Smooth muscle cell (in vitro differentiated cells): ENCODE results near the gene MSI2. TPM values are rescaled to one million over a fixed set of nuclear protein-coding genes. Genes with fewer than 3 reads are reported as not detected.

Experiments used
- DNase-seq: peaks from one replicate; lab custom pipeline; 2025; ENCODE audit not compliant: unreplicated experiment; lab: John Stamatoyannopoulos, UW
- H2AFZ ChIP-seq: fragments of 200-600 bp; sonication (generic); 2 replicates; pipeline ENCODE4 v1.6.0; 2016; ENCODE audit warnings: antibody characterized with exemption, low read depth, mild to moderate bottlenecking
- H3F3A ChIP-seq: fragments of 200-600 bp; sonication (generic); 2 replicates; pipeline ENCODE4 v1.6.0; 2017; ENCODE audit warnings: antibody characterized with exemption, low read depth
- H3K27ac ChIP-seq: fragments of 200-600 bp; sonication (generic); 2 replicates; pipeline ENCODE4 v1.5.1; 2016; ENCODE audit warnings: low read depth, mild to moderate bottlenecking
- H3K27me3 ChIP-seq: fragments of 200-600 bp; sonication (generic); 2 replicates; pipeline ENCODE4 v1.6.1; 2016; ENCODE audit warnings: low read depth, mild to moderate bottlenecking
- H3K36me3 ChIP-seq: fragments of 200-600 bp; sonication (generic); 2 replicates; pipeline ENCODE4 v1.5.1; 2016; ENCODE audit warnings: low read depth
- H3K4me1 ChIP-seq: fragments of 200-600 bp; sonication (generic); 2 replicates; pipeline ENCODE4 v1.5.1; 2016; ENCODE audit warnings: low read depth
- H3K4me2 ChIP-seq: fragments of 200-600 bp; sonication (generic); 2 replicates; pipeline ENCODE4 v1.6.0; 2016; ENCODE audit warnings: mild to moderate bottlenecking
- H3K4me3 ChIP-seq: fragments of 200-600 bp; sonication (generic); 2 replicates; pipeline ENCODE4 v1.5.1; 2016; ENCODE audit warnings: mild to moderate bottlenecking
- H3K79me2 ChIP-seq: fragments of 200-600 bp; sonication (generic); 2 replicates; pipeline ENCODE4 v1.6.0; 2016; ENCODE audit warnings: low read depth, mild to moderate bottlenecking
- H3K9ac ChIP-seq: fragments of 200-600 bp; sonication (generic); 2 replicates; pipeline ENCODE4 v1.6.0; 2016; ENCODE audit warnings: low read depth
- H3K9me3 ChIP-seq: fragments of 200-600 bp; sonication (generic); replicated peaks from 2 replicates; pipeline ENCODE4 v1.5.1; 2016; ENCODE audit warnings: low read depth
- H4K20me1 ChIP-seq: fragments of 200-600 bp; sonication (generic); 2 replicates; pipeline ENCODE4 v1.6.0; 2016; ENCODE audit warnings: low read depth
- WGBS: methylation state at CpG from one replicate; pipeline ENCODE4 v1.1.7; 2016; ENCODE audit warnings: low lambda C conversion rate; 5-methylcytosine and 5-hydroxymethylcytosine counted together
- polyA plus RNA-seq: library from polyadenylated mRNA; unstranded; fragments of >200 nt; fragmentation: Nextera tagmentation; extraction: Ambion mirVana; gene quantifications from 2 replicates; pipeline ENCODE4 v1.2.1, GENCODE V29; 2016
- total RNA-seq: library from RNA; depleted of rRNA; stranded (reverse); fragments of >200 nt; gene quantifications from 2 replicates; pipeline ENCODE4 v1.2.3, GENCODE V29; 2014
- TF ChIP-seq, protein P1 (sequence below): fragments of 200-600 bp; sonication (generic); IDR thresholded peaks from 2 replicates; pipeline ENCODE4 v1.5.1; 2017; ENCODE audit warnings: borderline replicate concordance, mild to moderate bottlenecking, antibody characterized with exemption; ENCODE audit not compliant: insufficient read depth, poor library complexity, severe bottlenecking

Gene MSI2
- total and polyA plus RNA-seq, 2 experiments from 2014 or later, result 5.7 to 36.5 TPM

GRCh38 chr17:57288040-57288772, 31.9 kb downstream of the MSI2 start:
- Histone ChIP-seq H3K36me3 (no peaks in the 10 kb centered on the region), H4K20me1 (peaks cover 73% of the 10 kb centered on the region), H3K27ac (no peak overlapping the region), H3K9ac (no peak overlapping the region), H3F3A (no peaks in the 10 kb centered on the region), H3K27me3 (no peaks in the 10 kb centered on the region), H3K9me3 (no peaks in the 10 kb centered on the region), H3K4me2 (no peak overlapping the region), H3K4me3 (no peak overlapping the region), H2AFZ (no peak overlapping the region), H3K79me2 (peaks cover 12% of the 10 kb centered on the region), H3K4me1 (peaks cover 42% of the 10 kb centered on the region)
- WGBS, result 77% methylated on average over 10 of the region's 10 CpGs
- no peak for DNase-seq
- TF ChIP-seq, protein P1, sequence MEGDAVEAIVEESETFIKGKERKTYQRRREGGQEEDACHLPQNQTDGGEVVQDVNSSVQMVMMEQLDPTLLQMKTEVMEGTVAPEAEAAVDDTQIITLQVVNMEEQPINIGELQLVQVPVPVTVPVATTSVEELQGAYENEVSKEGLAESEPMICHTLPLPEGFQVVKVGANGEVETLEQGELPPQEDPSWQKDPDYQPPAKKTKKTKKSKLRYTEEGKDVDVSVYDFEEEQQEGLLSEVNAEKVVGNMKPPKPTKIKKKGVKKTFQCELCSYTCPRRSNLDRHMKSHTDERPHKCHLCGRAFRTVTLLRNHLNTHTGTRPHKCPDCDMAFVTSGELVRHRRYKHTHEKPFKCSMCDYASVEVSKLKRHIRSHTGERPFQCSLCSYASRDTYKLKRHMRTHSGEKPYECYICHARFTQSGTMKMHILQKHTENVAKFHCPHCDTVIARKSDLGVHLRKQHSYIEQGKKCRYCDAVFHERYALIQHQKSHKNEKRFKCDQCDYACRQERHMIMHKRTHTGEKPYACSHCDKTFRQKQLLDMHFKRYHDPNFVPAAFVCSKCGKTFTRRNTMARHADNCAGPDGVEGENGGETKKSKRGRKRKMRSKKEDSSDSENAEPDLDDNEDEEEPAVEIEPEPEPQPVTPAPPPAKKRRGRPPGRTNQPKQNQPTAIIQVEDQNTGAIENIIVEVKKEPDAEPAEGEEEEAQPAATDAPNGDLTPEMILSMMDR, result no peak

DNA sequence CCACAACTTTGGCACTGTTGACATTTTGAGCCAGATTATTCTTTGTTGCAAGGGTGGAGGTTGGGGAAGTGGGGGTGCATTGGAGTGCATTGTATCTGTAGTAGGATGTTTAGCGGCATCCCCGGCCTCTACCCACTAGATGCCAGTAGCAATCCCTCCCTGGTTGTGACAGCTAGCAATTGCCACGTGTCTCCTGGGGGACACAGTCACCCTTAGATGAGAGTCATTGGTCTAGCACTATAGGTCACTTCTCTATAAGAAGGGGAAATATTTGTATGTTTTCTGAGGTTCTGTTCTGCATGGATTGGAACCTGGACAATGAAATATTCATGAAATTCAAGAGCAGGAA, 32.4 kb downstream of the MSI2 start:
- TF ChIP-seq, protein P1, result no peak
- Histone ChIP-seq H4K20me1 (peaks cover 71% of the 10 kb centered on the region), H3K4me3 (no peak overlapping the region), H3F3A (no peaks in the 10 kb centered on the region), H3K79me2 (peaks cover 12% of the 10 kb centered on the region), H3K27me3 (no peaks in the 10 kb centered on the region), H3K9ac (no peak overlapping the region), H3K4me1 (peaks cover 39% of the 10 kb centered on the region), H2AFZ (no peak overlapping the region), H3K4me2 (no peak overlapping the region), H3K36me3 (no peaks in the 10 kb centered on the region), H3K9me3 (no peaks in the 10 kb centered on the region), H3K27ac (no peak overlapping the region)
- 88% methylated on average over 3 of the region's 3 CpGs for WGBS
- DNase-seq, result no peak

DNA sequence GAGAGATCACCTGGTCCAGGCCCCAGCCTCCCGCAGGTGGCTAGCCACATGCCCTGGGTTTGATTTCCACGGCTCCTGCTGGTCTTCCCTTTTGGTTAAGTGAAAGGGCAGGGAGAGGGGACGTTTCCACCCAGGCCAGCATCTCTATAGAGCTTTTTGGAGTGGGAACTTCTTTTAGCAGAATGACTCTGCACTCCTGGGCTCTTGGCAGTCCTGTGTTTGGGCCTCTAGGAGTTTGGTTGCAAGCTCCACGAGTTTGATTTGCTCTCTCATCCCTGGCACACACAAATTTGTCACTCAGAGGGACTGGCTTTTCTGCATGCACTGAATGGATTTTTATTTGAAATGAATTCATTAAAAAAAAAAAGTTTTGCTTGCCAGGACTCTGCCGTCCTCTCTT, 32.8 kb downstream of the MSI2 start:
- Histone ChIP-seq H3F3A (no peaks in the 10 kb centered on the region), H3K36me3 (no peaks in the 10 kb centered on the region), H2AFZ (no peak overlapping the region), H3K9ac (no peak overlapping the region), H3K4me1 (peaks cover 38% of the 10 kb centered on the region), H3K9me3 (no peaks in the 10 kb centered on the region), H3K27me3 (no peaks in the 10 kb centered on the region), H3K79me2 (peaks cover 12% of the 10 kb centered on the region), H3K4me3 (no peak overlapping the region), H3K27ac (no peak overlapping the region), H4K20me1 (peaks cover 71% of the 10 kb centered on the region), H3K4me2 (no peak overlapping the region)
- 94% methylated on average over 5 of the region's 5 CpGs for WGBS
- TF ChIP-seq, protein P1, result no peak
- DNase-seq, result no peak

- Histone ChIP-seq H3F3A (peaks cover 4% of the 10 kb centered on the region), H3K9ac (no peak overlapping the region), H3K4me1 (peaks cover 33% of the 10 kb centered on the region), H3K36me3 (no peaks in the 10 kb centered on the region), H3K9me3 (no peaks in the 10 kb centered on the region), H4K20me1 (peaks cover 69% of the 10 kb centered on the region), H3K4me2 (no peak overlapping the region), H3K27ac (no peak overlapping the region), H3K27me3 (no peaks in the 10 kb centered on the region), H3K79me2 (peaks cover 12% of the 10 kb centered on the region), H3K4me3 (no peak overlapping the region), H2AFZ (no peak overlapping the region)
- 63% methylated on average over 8 of the region's 8 CpGs for WGBS
- TF ChIP-seq, protein P1, result no peak
- no peak for DNase-seq
These were observed 33.3 kb downstream of the MSI2 start for GRCh38 chr17:57289613-57290012.
